ENCODE results near the gene BCL6. TPM values are rescaled to one million over a fixed set of nuclear protein-coding genes. Genes with fewer than 3 reads are reported as not detected.

Gene BCL6
- total RNA-seq, 1 experiment from 2014 or later, result 10.2 TPM

- ChIA-PET POLR2A (no interaction called here), CTCF (interaction anchor here (1.1 kb wide), 1 partner anchor 365 kb away, joined by 4 read pairs; no protein-coding TSS in a partner anchor)
Observed at GRCh38 chr3:187684880-187685279, 60.4 kb downstream of the BCL6 start.

More at GRCh38 chr3:187684880-187685279, 60.4 kb downstream of the BCL6 start:
- Mint-ChIP-seq H3K4me3 (no peak overlapping the region), H3K9me3 (peaks cover 42% of the 10 kb centered on the region), H3K27ac (no peak overlapping the region), H3K4me1 (0 out of 2 replicates have a peak, but pooled peaks cover 3% of the 10 kb centered on the region), H3K27me3 (ENCODE audit: low read depth) (peaks cover 2% of the 10 kb centered on the region; the same call in 1 of the 2 replicates), H3K36me3 (peaks cover 30% of the 10 kb centered on the region)
- ATAC-seq (no peak), DNase-seq (ENCODE audit: low spot score) (no peak)
- TF ChIP-seq ZNF512 (CRISPR knock-in tag; IDR thresholded peaks at IDR 0.05; ENCODE audit: borderline replicate concordance), result no peak
- TF ChIP-seq KAT7 (CRISPR knock-in tag; IDR thresholded peaks at IDR 0.05; ENCODE audit: borderline replicate concordance), result no peak
- no peak for TF ChIP-seq HMGXB4 (CRISPR knock-in tag; IDR thresholded peaks at IDR 0.05)
- TF ChIP-seq JUN (CRISPR knock-in tag; IDR thresholded peaks at IDR 0.05), result no peak
- no peak for TF ChIP-seq ZMAT4 (CRISPR knock-in tag; IDR thresholded peaks at IDR 0.05)
- TF ChIP-seq ARID4B (CRISPR knock-in tag; IDR thresholded peaks at IDR 0.05; ENCODE audit: borderline replicate concordance), result no peak
- TF ChIP-seq ZNF425 (CRISPR knock-in tag; conservative IDR thresholded peaks at IDR 0.05), result no peak
- TF ChIP-seq CREB1 (CRISPR knock-in tag; IDR thresholded peaks at IDR 0.05), result no peak
- no peak for TF ChIP-seq SP1 (CRISPR knock-in tag; conservative IDR thresholded peaks at IDR 0.05)
- TF ChIP-seq FOXJ3 (CRISPR knock-in tag; IDR thresholded peaks at IDR 0.05; ENCODE audit: borderline replicate concordance), result no peak
- TF ChIP-seq NFATC4 (CRISPR knock-in tag; IDR thresholded peaks at IDR 0.05), result no peak

Measured in WTC11 (cell line).